HEK293 (cell line): Measurements from ENCODE around the gene ZNF595.

Source experiments
- CTCF ChIA-PET: fragments of 350-600 bp; formaldehyde crosslinking; extraction: SDS; loops from one replicate; lab custom pipeline; 2021; ENCODE audit warnings: antibody characterized with exemption; lab: Yijun Ruan, JAX
- POLR2A ChIA-PET: fragments of 300-600 bp; formaldehyde crosslinking; extraction: SDS; loops from one replicate; lab custom pipeline; 2020; ENCODE audit warnings: antibody characterized with exemption, inconsistent platforms; lab: Yijun Ruan, JAX
- H3K27ac ChIP-seq: fragments of 200-500 bp; sonication (Bioruptor generic); 2 replicates; pipeline ENCODE4 v1.5.1; 2014; ENCODE audit warnings: low read depth, low read length, control low read depth, inconsistent platforms; ENCODE audit errors: extremely low read depth
- H3K36me3 ChIP-seq, 2 experiments: fragments of 200-500 bp in 1 of 2; sonication (Bioruptor generic) in 1 of 2; 1 replicate in 1 of 2; 2 replicates in 1 of 2; pipeline ENCODE4 v1.5.1; 2014 to 2017; ENCODE audit warnings: inconsistent platforms in 2 of 2, low read length in 2 of 2; ENCODE audit not compliant: control insufficient read depth in 2 of 2, insufficient read depth in 1 of 2
- H3K4me1 ChIP-seq: fragments of 200-500 bp; sonication (Bioruptor generic); 2 replicates; pipeline ENCODE4 v1.5.1; 2014; ENCODE audit warnings: mild to moderate bottlenecking, low read length, inconsistent platforms; ENCODE audit not compliant: control insufficient read depth, insufficient read depth
- H3K4me3 ChIP-seq: 2 replicates; pipeline ENCODE4 v1.5.1; 2011; ENCODE audit warnings: low read depth, mild to moderate bottlenecking, control low read depth, low read length, moderate library complexity
- H3K9me3 ChIP-seq: fragments of 200-500 bp; sonication (Bioruptor generic); 2 replicates; pipeline ENCODE4 v1.5.1; 2014; ENCODE audit warnings: low read depth, low read length, inconsistent platforms; ENCODE audit not compliant: control insufficient read depth, insufficient read depth
- GFI1B ChIP-seq: fragments of 450-650 bp; formaldehyde crosslinking; IDR thresholded peaks from 2 replicates; pipeline ENCODE4 v1.5.1; 2016; ENCODE audit warnings: missing biosample characterization, missing genetic modification characterization
- KLF16 ChIP-seq: fragments of 450-650 bp; formaldehyde crosslinking; IDR thresholded peaks from 2 replicates; pipeline ENCODE4 v1.5.1; 2017; ENCODE audit warnings: missing biosample characterization, missing genetic modification characterization
- KLF9 ChIP-seq: fragments of 450-650 bp; formaldehyde crosslinking; IDR thresholded peaks from 2 replicates; pipeline ENCODE4 v1.5.1; 2016; ENCODE audit warnings: missing biosample characterization, missing genetic modification characterization, low read depth
- REST ChIP-seq: fragments of 450-650 bp; formaldehyde crosslinking; IDR thresholded peaks from 2 replicates; pipeline ENCODE4 v1.5.1; 2016; ENCODE audit warnings: missing biosample characterization, missing genetic modification characterization
- ZBTB1 ChIP-seq: fragments of 450-650 bp; formaldehyde crosslinking; IDR thresholded peaks from 2 replicates; pipeline ENCODE4 v1.5.1; 2016; ENCODE audit warnings: missing biosample characterization, missing genetic modification characterization
- ZBTB17 ChIP-seq: fragments of 450-650 bp; formaldehyde crosslinking; IDR thresholded peaks from 2 replicates; pipeline ENCODE4 v1.5.1; 2016; ENCODE audit warnings: missing biosample characterization, missing genetic modification characterization
- ZBTB8A ChIP-seq: fragments of 450-650 bp; formaldehyde crosslinking; IDR thresholded peaks from 2 replicates; pipeline ENCODE4 v1.5.1; 2016; ENCODE audit warnings: missing biosample characterization, missing genetic modification characterization
- ZFHX2 ChIP-seq: fragments of 450-650 bp; formaldehyde crosslinking; conservative IDR thresholded peaks from 2 replicates; pipeline ENCODE4 v1.5.1; 2016; ENCODE audit warnings: missing biosample characterization, missing genetic modification characterization
- ZNF121 ChIP-seq: fragments of 450-650 bp; formaldehyde crosslinking; IDR thresholded peaks from 2 replicates; pipeline ENCODE4 v1.5.1; 2016; ENCODE audit warnings: missing biosample characterization, missing genetic modification characterization
- ZNF157 ChIP-seq: fragments of 450-650 bp; formaldehyde crosslinking; IDR thresholded peaks from 2 replicates; pipeline ENCODE4 v1.5.1; 2016; ENCODE audit warnings: missing biosample characterization, missing genetic modification characterization
- ZNF23 ChIP-seq: fragments of 450-650 bp; formaldehyde crosslinking; IDR thresholded peaks from 2 replicates; pipeline ENCODE4 v1.5.1; 2016; ENCODE audit warnings: missing biosample characterization, missing genetic modification characterization, borderline replicate concordance
- ZNF274 ChIP-seq, 2 experiments: fragments of 200-500 bp in 1 of 2; fragments of 450-650 bp in 1 of 2; sonication (Bioruptor generic) in 1 of 2; formaldehyde crosslinking in 1 of 2; IDR thresholded peaks; 2 replicates each; pipeline versions ENCODE4 v1.5.1 to v1.6.1; 2014 to 2016; ENCODE audit warnings: borderline replicate concordance in 1 of 2, inconsistent platforms in 1 of 2, low read length in 1 of 2, missing biosample characterization in 1 of 2, missing genetic modification characterization in 1 of 2
- ZNF354C ChIP-seq: fragments of 450-650 bp; formaldehyde crosslinking; IDR thresholded peaks from 2 replicates; pipeline ENCODE4 v1.5.1; 2016; ENCODE audit warnings: missing biosample characterization, missing genetic modification characterization, low read depth, borderline replicate concordance
- ZNF426 ChIP-seq: fragments of 450-650 bp; formaldehyde crosslinking; IDR thresholded peaks from 2 replicates; pipeline ENCODE4 v1.5.1; 2017; ENCODE audit warnings: missing biosample characterization, missing genetic modification characterization, mild to moderate bottlenecking, inconsistent platforms, moderate library complexity
- ZNF488 ChIP-seq: fragments of 450-650 bp; formaldehyde crosslinking; IDR thresholded peaks from 2 replicates; pipeline ENCODE4 v1.5.1; 2016; ENCODE audit warnings: missing biosample characterization, missing genetic modification characterization
- ZNF660 ChIP-seq: fragments of 450-650 bp; IDR thresholded peaks from 2 replicates; pipeline ENCODE4 v1.5.1; 2018; ENCODE audit warnings: missing biosample characterization, mild to moderate bottlenecking, missing genetic modification characterization
- TF ChIP-seq, protein P1 (sequence below): fragments of 450-650 bp; formaldehyde crosslinking; IDR thresholded peaks from 2 replicates; pipeline ENCODE4 v1.5.1; 2016; ENCODE audit warnings: missing biosample characterization, missing genetic modification characterization

The ZNF595 gene

GRCh38 chr4:71830-72229 lies 18.7 kb downstream of the ZNF595 start:
- CTCF ChIA-PET, result interaction anchor here (1.0 kb wide), 1 partner anchor 16 kb away, joined by 4 read pairs; no protein-coding TSS in a partner anchor
- Histone ChIP-seq H3K27ac (no peak overlapping the region), H3K4me3 (no peak overlapping the region), H3K36me3 (peaks cover 0 to 14% of the 10 kb centered on the region in 2 experiments; a peak in 1 of 3 replicates), H3K9me3 (no peaks in the 10 kb centered on the region; the same call in 1 of the 2 replicates), H3K4me1 (no peaks in the 10 kb centered on the region)
- TF ChIP-seq ZNF488 (tag by site-specific recombination) (no peak), ZNF157 (tag by site-specific recombination) (no peak), ZNF426 (tag by site-specific recombination) (no peak), KLF9 (tag by site-specific recombination) (no peak), ZNF354C (tag by site-specific recombination) (no peak), KLF16 (tag by site-specific recombination) (no peak), ZBTB8A (tag by site-specific recombination) (no peak), GFI1B (no peak), ZNF23 (tag by site-specific recombination) (no peak), ZNF121 (tag by site-specific recombination) (no peak)
- TF ChIP-seq, protein P1, sequence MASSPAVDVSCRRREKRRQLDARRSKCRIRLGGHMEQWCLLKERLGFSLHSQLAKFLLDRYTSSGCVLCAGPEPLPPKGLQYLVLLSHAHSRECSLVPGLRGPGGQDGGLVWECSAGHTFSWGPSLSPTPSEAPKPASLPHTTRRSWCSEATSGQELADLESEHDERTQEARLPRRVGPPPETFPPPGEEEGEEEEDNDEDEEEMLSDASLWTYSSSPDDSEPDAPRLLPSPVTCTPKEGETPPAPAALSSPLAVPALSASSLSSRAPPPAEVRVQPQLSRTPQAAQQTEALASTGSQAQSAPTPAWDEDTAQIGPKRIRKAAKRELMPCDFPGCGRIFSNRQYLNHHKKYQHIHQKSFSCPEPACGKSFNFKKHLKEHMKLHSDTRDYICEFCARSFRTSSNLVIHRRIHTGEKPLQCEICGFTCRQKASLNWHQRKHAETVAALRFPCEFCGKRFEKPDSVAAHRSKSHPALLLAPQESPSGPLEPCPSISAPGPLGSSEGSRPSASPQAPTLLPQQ (tag by site-specific recombination), result no peak
- POLR2A ChIA-PET, result no interaction called here

DNA sequence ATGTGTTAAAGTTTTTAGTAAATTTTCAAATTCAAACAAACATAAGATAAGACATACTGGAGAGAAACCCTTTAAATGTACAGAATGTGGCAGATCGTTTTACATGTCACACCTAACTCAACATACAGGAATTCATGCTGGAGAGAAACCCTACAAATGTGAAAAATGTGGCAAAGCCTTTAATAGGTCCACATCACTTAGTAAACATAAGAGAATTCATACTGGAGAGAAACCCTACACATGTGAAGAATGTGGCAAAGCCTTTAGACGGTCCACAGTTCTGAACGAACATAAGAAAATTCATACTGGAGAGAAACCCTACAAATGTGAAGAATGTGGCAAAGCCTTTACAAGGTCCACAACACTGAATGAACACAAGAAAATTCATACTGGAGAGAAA lies 32.8 kb downstream of the ZNF595 start:
- H3K4me3 ChIP-seq, result no peak overlapping the region
- H3K36me3 ChIP-seq, result peaks cover 0 to 10% of the 10 kb centered on the region in 2 experiments; a peak in 1 of 3 replicates
- POLR2A ChIA-PET, result no interaction called here
- TF ChIP-seq ZNF274 (IDR thresholded peaks at IDR 0.05; ENCODE audit: low read length) (0 out of 2 replicates have a peak, but pooled peaks have one; percentile 13), ZNF274 (tag by site-specific recombination; IDR thresholded peaks at IDR 0.05; ENCODE audit: borderline replicate concordance) (peak; percentile 37; the same call in 1 of the 2 replicates), ZBTB17 (tag by site-specific recombination) (no peak), ZBTB1 (no peak), ZNF660 (tag by site-specific recombination) (no peak), ZFHX2 (tag by site-specific recombination) (no peak), REST (no peak)
- H3K27ac ChIP-seq, result no peak overlapping the region
- no peaks in the 10 kb centered on the region for H3K4me1 ChIP-seq
- H3K9me3 ChIP-seq, result no peaks in the 10 kb centered on the region; the same call in 1 of the 2 replicates
- CTCF ChIA-PET, result no interaction called here
